Measurements from ENCODE around the gene ALCAM. TPM values are rescaled to one million over a fixed set of nuclear protein-coding genes. Genes with fewer than 3 reads are reported as not detected.

ALCAM gene
- total and polyA plus RNA-seq, 2 donors (not counting 1 experiment from before 2014, with no cell fraction given) = 6.2 to 23.8 TPM

DNA sequence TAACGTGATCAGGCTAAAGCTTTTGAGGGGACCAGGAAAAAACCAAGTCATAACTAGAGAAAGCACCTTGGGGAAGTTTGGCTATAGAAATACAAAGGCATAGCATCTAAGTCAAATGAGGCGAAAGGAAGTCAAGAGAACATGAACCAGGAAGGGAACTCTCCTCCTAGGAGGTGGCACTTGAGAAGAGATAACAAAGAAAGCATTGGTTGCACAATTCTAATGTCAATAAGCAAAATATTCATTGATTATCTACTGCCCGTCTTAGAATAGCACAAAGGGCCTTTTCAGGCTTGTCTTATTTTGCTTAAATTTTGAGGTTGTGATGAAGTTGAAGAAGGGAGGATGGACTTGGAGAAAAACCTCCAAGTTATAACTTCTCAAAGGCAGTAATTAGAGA, 73.4 kb downstream of the ALCAM start:
- no peak overlapping the region for H3K4me3 Mint-ChIP-seq
- Histone ChIP-seq H3K9me3 (ENCODE audit: control extremely low read depth in 1 of 3, control insufficient read depth in 2 of 3, insufficient read depth in 1 of 3, low read length in 2 of 3) (peaks cover 3 to 5% (median 4%) of the 10 kb centered on the region in 3 donors), H3K79me2 (ENCODE audit: control insufficient read depth, insufficient read depth, low read length) (no peaks in the 10 kb centered on the region), H3K27me3 (replicated peaks in 1 of 4; ENCODE audit: control extremely low read depth in 1 of 4, control insufficient read depth in 3 of 4, insufficient read depth in 4 of 4, low read length in 3 of 4) (no peaks in the 10 kb centered on the region), H3K4me2 (replicated peaks; ENCODE audit: low read depth, low read length, poor library complexity, severe bottlenecking) (no peak overlapping the region), H3K4me3 (ENCODE audit: control extremely low read depth in 1 of 5, extremely low read depth in 1 of 5, insufficient read depth in 1 of 5, low read depth in 2 of 5, low read length in 4 of 5) (no peak overlapping the region), H3K9ac (ENCODE audit: low read length) (no peak overlapping the region), H3K4me1 (ENCODE audit: control insufficient read depth in 2 of 2, insufficient read depth in 2 of 2, low read length in 2 of 2) (no peaks in the 10 kb centered on the region), H3K27ac (ENCODE audit: low read length in 2 of 2) (no peak overlapping the region), H2AFZ (ENCODE audit: insufficient read depth, low read depth, low read length, poor library complexity, severe bottlenecking) (no peak overlapping the region), H3K36me3 (replicated peaks in 1 of 2; ENCODE audit: control extremely low read depth in 1 of 2, control insufficient read depth in 1 of 2, extremely low read depth in 1 of 2, insufficient read depth in 2 of 2, low read length in 1 of 2) (no peaks in the 10 kb centered on the region), H4K20me1 (ENCODE audit: control insufficient read depth, insufficient read depth, low read length, poor library complexity, severe bottlenecking) (no peaks in the 10 kb centered on the region)
- CTCF ChIA-PET = no interaction called here
- no CpG with 5 or more reads among the region's 3 CpGs for WGBS (ENCODE audit: insufficient coverage)
- DNase-seq = no peak
- intact Hi-C loops (cut with micrococcal nuclease) = no loop called here
- H3K27ac Mint-ChIP-seq = no peak overlapping the region
- TF ChIP-seq, protein P1, sequence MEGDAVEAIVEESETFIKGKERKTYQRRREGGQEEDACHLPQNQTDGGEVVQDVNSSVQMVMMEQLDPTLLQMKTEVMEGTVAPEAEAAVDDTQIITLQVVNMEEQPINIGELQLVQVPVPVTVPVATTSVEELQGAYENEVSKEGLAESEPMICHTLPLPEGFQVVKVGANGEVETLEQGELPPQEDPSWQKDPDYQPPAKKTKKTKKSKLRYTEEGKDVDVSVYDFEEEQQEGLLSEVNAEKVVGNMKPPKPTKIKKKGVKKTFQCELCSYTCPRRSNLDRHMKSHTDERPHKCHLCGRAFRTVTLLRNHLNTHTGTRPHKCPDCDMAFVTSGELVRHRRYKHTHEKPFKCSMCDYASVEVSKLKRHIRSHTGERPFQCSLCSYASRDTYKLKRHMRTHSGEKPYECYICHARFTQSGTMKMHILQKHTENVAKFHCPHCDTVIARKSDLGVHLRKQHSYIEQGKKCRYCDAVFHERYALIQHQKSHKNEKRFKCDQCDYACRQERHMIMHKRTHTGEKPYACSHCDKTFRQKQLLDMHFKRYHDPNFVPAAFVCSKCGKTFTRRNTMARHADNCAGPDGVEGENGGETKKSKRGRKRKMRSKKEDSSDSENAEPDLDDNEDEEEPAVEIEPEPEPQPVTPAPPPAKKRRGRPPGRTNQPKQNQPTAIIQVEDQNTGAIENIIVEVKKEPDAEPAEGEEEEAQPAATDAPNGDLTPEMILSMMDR (IDR thresholded peaks at IDR 0.05) = no peak
- TF ChIP-seq EZH2 (IDR thresholded peaks at IDR 0.05; ENCODE audit: borderline replicate concordance, insufficient read depth, low read depth, low read length, poor library complexity, severe bottlenecking) = no peak
- peaks cover 2% of the 10 kb centered on the region for H3K4me1 Mint-ChIP-seq
- no peaks in the 10 kb centered on the region for H3K27me3 Mint-ChIP-seq
- H3K9me3 Mint-ChIP-seq (ENCODE audit: insufficient read depth) = peaks cover 1% of the 10 kb centered on the region
- ATAC-seq (ENCODE audit: low read depth) = no peak
- POLR2A ChIA-PET = no interaction called here

DNA sequence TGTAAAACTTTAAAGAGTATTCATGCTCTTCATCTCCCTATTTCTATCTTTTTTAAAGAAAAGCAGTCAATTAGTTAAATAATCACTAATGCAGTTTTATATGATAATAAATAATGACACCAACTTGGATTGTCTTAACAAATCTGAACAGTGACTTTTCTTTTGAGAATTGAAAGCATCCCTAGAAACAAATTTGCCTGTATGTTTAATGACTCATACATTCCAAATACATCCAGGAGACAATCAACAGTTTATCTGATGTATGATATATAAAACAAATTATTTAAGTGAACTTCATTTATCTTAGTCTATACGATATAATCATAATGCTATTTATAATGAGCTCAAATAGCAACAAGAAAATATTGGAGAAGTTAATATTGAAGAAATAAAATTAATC, 78.0 kb downstream of the ALCAM start:
- Mint-ChIP-seq H3K27me3 (no peaks in the 10 kb centered on the region), H3K27ac (no peak overlapping the region), H3K4me1 (peaks cover 5% of the 10 kb centered on the region), H3K9me3 (ENCODE audit: insufficient read depth) (no peaks in the 10 kb centered on the region), H3K4me3 (no peak overlapping the region)
- no peak overlapping the region for H3K27ac ChIP-seq (ENCODE audit: low read length in 2 of 2)
- ChIA-PET CTCF (no interaction called here), POLR2A (no interaction called here)
- H3K9ac ChIP-seq (ENCODE audit: low read length) = no peak overlapping the region
- no peak overlapping the region for H2AFZ ChIP-seq (ENCODE audit: insufficient read depth, low read depth, low read length, poor library complexity, severe bottlenecking)
- no CpG with 5 or more reads among the region's 1 CpG for WGBS (ENCODE audit: insufficient coverage)
- TF ChIP-seq, protein P1 (IDR thresholded peaks at IDR 0.05) = no peak
- TF ChIP-seq EZH2 (IDR thresholded peaks at IDR 0.05; ENCODE audit: borderline replicate concordance, insufficient read depth, low read depth, low read length, poor library complexity, severe bottlenecking) = no peak
- no peak overlapping the region for H3K4me3 ChIP-seq (ENCODE audit: control extremely low read depth in 1 of 5, extremely low read depth in 1 of 5, insufficient read depth in 1 of 5, low read depth in 2 of 5, low read length in 4 of 5)
- H3K4me2 ChIP-seq (replicated peaks; ENCODE audit: low read depth, low read length, poor library complexity, severe bottlenecking) = no peak overlapping the region
- no peaks in the 10 kb centered on the region for H3K36me3 ChIP-seq (replicated peaks in 1 of 2; ENCODE audit: control extremely low read depth in 1 of 2, control insufficient read depth in 1 of 2, extremely low read depth in 1 of 2, insufficient read depth in 2 of 2, low read length in 1 of 2)
- no peaks in the 10 kb centered on the region for H3K9me3 ChIP-seq (ENCODE audit: control extremely low read depth in 1 of 3, control insufficient read depth in 2 of 3, insufficient read depth in 1 of 3, low read length in 2 of 3)
- intact Hi-C loops (cut with micrococcal nuclease) = no loop called here
- no peaks in the 10 kb centered on the region for H3K79me2 ChIP-seq (ENCODE audit: control insufficient read depth, insufficient read depth, low read length)
- H4K20me1 ChIP-seq (ENCODE audit: control insufficient read depth, insufficient read depth, low read length, poor library complexity, severe bottlenecking) = no peaks in the 10 kb centered on the region
- H3K4me1 ChIP-seq (ENCODE audit: control insufficient read depth in 2 of 2, insufficient read depth in 2 of 2, low read length in 2 of 2) = no peaks in the 10 kb centered on the region
- DNase-seq = no peak
- H3K27me3 ChIP-seq (replicated peaks in 1 of 4; ENCODE audit: control extremely low read depth in 1 of 4, control insufficient read depth in 3 of 4, insufficient read depth in 4 of 4, low read length in 3 of 4) = no peaks in the 10 kb centered on the region
- ATAC-seq (ENCODE audit: low read depth) = no peak

Data from B cell (primary cell).